GM18870 (cell line): ENCODE results near the gene SLC2A9.

ENCODE experiments used
- ATAC-seq: cut with Tn5 transposase; IDR thresholded peaks from one replicate; pipeline ENCODE4 v1.9.1; 2021; ENCODE audit warnings: moderate library complexity; ENCODE audit not compliant: unreplicated experiment

SLC2A9 gene

GRCh38 chr4:10020871-10021652 is at the start of gene SLC2A9:
TSS of gene SLC2A9 (minus strand) at chr4:10021497. CDS start at chr4:10021429, 68 bp downstream.
- no peak for ATAC-seq

- no peak for ATAC-seq
Observed at GRCh38 chr4:10069075-10069642, 47.9 kb upstream of the SLC2A9 start.

- no peak for ATAC-seq
Observed at GRCh38 chr4:10066670-10067651, 45.7 kb upstream of the SLC2A9 start.

- no peak for ATAC-seq
Observed at GRCh38 chr4:10066206-10066605, 44.9 kb upstream of the SLC2A9 start.

GRCh38 chr4:10063544-10064300 is 42.4 kb upstream of the SLC2A9 start:
- ATAC-seq = no peak

- no peak for ATAC-seq
Observed at GRCh38 chr4:10061650-10062415, 40.5 kb upstream of the SLC2A9 start.

GRCh38 chr4:10058371-10058770 is 37.1 kb upstream of the SLC2A9 start:
- ATAC-seq = no peak

- ATAC-seq = no peak
Observed at GRCh38 chr4:10057023-10057395, 35.7 kb upstream of the SLC2A9 start.

GRCh38 chr4:10056334-10057022 is 35.2 kb upstream of the SLC2A9 start:
- ATAC-seq = no peak

- ATAC-seq = no peak
Observed at GRCh38 chr4:10055871-10056270, 34.6 kb upstream of the SLC2A9 start.

- no peak for ATAC-seq
Observed at GRCh38 chr4:10054571-10055041, 33.3 kb upstream of the SLC2A9 start.

- no peak for ATAC-seq
Observed at GRCh38 chr4:10053635-10054453, 32.5 kb upstream of the SLC2A9 start.

- no peak for ATAC-seq
Observed at GRCh38 chr4:10051517-10052135, 30.3 kb upstream of the SLC2A9 start.

- no peak for ATAC-seq
Observed at GRCh38 chr4:10050721-10051120, 29.4 kb upstream of the SLC2A9 start.

- ATAC-seq = no peak
Observed at GRCh38 chr4:10050261-10050661, 29.0 kb upstream of the SLC2A9 start.

GRCh38 chr4:10048941-10049697 is 27.8 kb upstream of the SLC2A9 start:
- no peak for ATAC-seq

GRCh38 chr4:10047967-10048366 is 26.7 kb upstream of the SLC2A9 start:
- ATAC-seq = no peak
